HCT116 (cell line): Measurements from ENCODE around the gene TTLL7. TPM values are rescaled to one million over a fixed set of nuclear protein-coding genes. Genes with fewer than 3 reads are reported as not detected.
A peak's percentile ranks its signal among the peaks of the same experiment; 100 is the strongest.

ENCODE experiments used
- ATAC-seq: fragments of 200-7000 bp; cut with Tn5 transposase; 2 replicates; pipeline ENCODE4 v1.9.1; 2020; ENCODE audit warnings: mild to moderate bottlenecking, moderate library complexity
- BruUV-seq: library from RNA; stranded (reverse); fragments of 400-500 nt; replicated peaks from 2 replicates; lab custom pipeline; 2021; lab: Mats Ljungman, UMichigan
- CTCF ChIA-PET: fragments of 300-600 bp; sonication (Branson Sonifier 250); formaldehyde crosslinking; loops from one replicate; lab custom pipeline; 2021; ENCODE audit warnings: antibody characterized with exemption; lab: Charles Lee
- POLR2A ChIA-PET: fragments of 300-600, 350-600 bp; sonication (Branson Sonifier 250); formaldehyde crosslinking; loops from one replicate; lab custom pipeline; 2021; ENCODE audit warnings: antibody characterized with exemption; lab: Charles Lee
- RAD21 ChIA-PET, 2 experiments: fragments of 300-600 bp; sonication (Branson Sonifier 250); formaldehyde crosslinking; loops; one replicate each; lab custom pipeline; 2023; ENCODE audit warnings: low total read pairs in 2 of 2; ENCODE audit not compliant: uncharacterized antibody in 2 of 2, unreplicated experiment in 2 of 2, low non-redundant PET in 1 of 2; lab: Charles Lee
- DNase-seq: peaks from one replicate; pipeline ENCODE4 v3.0.0-alpha.2; 2010; ENCODE audit warnings: low read depth, low spot score
- H2AFZ ChIP-seq: fragments of 200-600 bp; shearing (Covaris generic), sonication (generic); 2 replicates; pipeline ENCODE4 v1.6.1; 2017; ENCODE audit warnings: low read depth, mixed run types, mixed read lengths, antibody characterized with exemption, low read length; ENCODE audit not compliant: poor library complexity, severe bottlenecking
- H3K27ac ChIP-seq: 2 replicates; pipeline ENCODE4 v1.5.1; 2012; ENCODE audit warnings: low read depth, low read length
- H3K27me3 ChIP-seq: fragments of 200-600 bp; sonication (generic); 2 replicates; pipeline ENCODE4 v1.6.1; 2016; ENCODE audit warnings: mixed run types, low read length, mixed read lengths; ENCODE audit not compliant: insufficient read depth
- H3K36me3 ChIP-seq, 2 experiments: fragments of 200-500 bp in 1 of 2; fragments of 200-600 bp in 1 of 2; sonication (Bioruptor generic) in 1 of 2; sonication (generic) in 1 of 2; 2 replicates each; pipeline versions ENCODE4 v1.5.1 to v1.6.1; 2014 to 2016; ENCODE audit warnings: low read length in 2 of 2, inconsistent platforms in 1 of 2, mixed read lengths in 1 of 2, mixed run types in 1 of 2; ENCODE audit not compliant: insufficient read depth in 2 of 2, control insufficient read depth in 1 of 2
- H3K4me1 ChIP-seq, 2 experiments: fragments of 200-600 bp in 1 of 2; sonication (generic) in 1 of 2; 2 replicates each; pipeline versions ENCODE4 v1.5.1 to v1.6.1; 2012 to 2017; ENCODE audit warnings: low read length in 2 of 2, inconsistent platforms in 1 of 2, mild to moderate bottlenecking in 1 of 2, mixed read lengths in 1 of 2, mixed run types in 1 of 2, moderate library complexity in 1 of 2; ENCODE audit not compliant: insufficient read depth in 2 of 2, control insufficient read depth in 1 of 2
- H3K4me2 ChIP-seq: fragments of 200-600 bp; sonication (generic); 2 replicates; pipeline ENCODE4 v1.6.1; 2017; ENCODE audit warnings: mixed run types, low read length, mixed read lengths
- H3K4me3 ChIP-seq, 2 experiments: fragments of 200-600 bp in 1 of 2; sonication (generic) in 1 of 2; replicated peaks in 1 of 2; 2 replicates each; pipeline ENCODE4 v1.5.1; 2011 to 2016; ENCODE audit warnings: low read length in 2 of 2, control low read depth in 1 of 2, low read depth in 1 of 2, mild to moderate bottlenecking in 1 of 2, mixed read lengths in 1 of 2, mixed run types in 1 of 2
- H3K79me2 ChIP-seq: fragments of 200-600 bp; sonication (generic); 2 replicates; pipeline ENCODE4 v1.6.1; 2017; ENCODE audit warnings: mild to moderate bottlenecking, mixed run types, low read length, moderate library complexity, mixed read lengths; ENCODE audit not compliant: insufficient read depth
- H3K9ac ChIP-seq: fragments of 200-600 bp; sonication (generic); 2 replicates; pipeline ENCODE4 v1.6.1; 2016; ENCODE audit warnings: low read length, mixed read lengths
- H3K9me2 ChIP-seq: fragments of 200-600 bp; sonication (generic), shearing (Covaris generic); 2 replicates; pipeline ENCODE4 v1.6.1; 2017; ENCODE audit warnings: mixed run types, mild to moderate bottlenecking, moderate library complexity; ENCODE audit not compliant: insufficient read depth
- H3K9me3 ChIP-seq, 2 experiments: fragments of 200-500 bp in 1 of 2; fragments of 200-600 bp in 1 of 2; sonication (Bioruptor generic) in 1 of 2; sonication (generic) in 1 of 2; 2 replicates each; pipeline ENCODE4 v1.6.1; 2014 to 2017; ENCODE audit warnings: low read length in 2 of 2, mixed read lengths in 2 of 2, inconsistent platforms in 1 of 2, low read depth in 1 of 2, mild to moderate bottlenecking in 1 of 2, mixed run types in 1 of 2, moderate library complexity in 1 of 2; ENCODE audit not compliant: control insufficient read depth in 1 of 2, insufficient read depth in 1 of 2
- H4K20me1 ChIP-seq: fragments of 200-600 bp; sonication (generic), shearing (Covaris generic); 2 replicates; pipeline ENCODE4 v1.6.1; 2017; ENCODE audit warnings: mixed run types, mild to moderate bottlenecking, moderate library complexity; ENCODE audit not compliant: insufficient read depth
- CEBPB ChIP-seq: IDR thresholded peaks from 2 replicates; pipeline ENCODE4 v1.6.1; 2012; ENCODE audit warnings: low read depth
- EGR1 ChIP-seq: IDR thresholded peaks from 2 replicates; pipeline ENCODE4 v1.6.1; 2012; ENCODE audit warnings: low read depth
- POLR2AphosphoS5 ChIP-seq: IDR thresholded peaks from 2 replicates; pipeline ENCODE4 v1.6.1; 2011; ENCODE audit warnings: mild to moderate bottlenecking, low read depth, low read length, moderate library complexity
- ZNF274 ChIP-seq: fragments of 200-500 bp; sonication (Bioruptor generic); IDR thresholded peaks from 2 replicates; pipeline ENCODE4 v1.6.1; 2014; ENCODE audit warnings: mild to moderate bottlenecking, low read depth, low read length, inconsistent platforms
- intact Hi-C: fragments of 100-400 bp; cut with micrococcal nuclease; formaldehyde crosslinking; loops from 2 replicates; pipeline ENCODE4 v1.10.0; 2022
- total RNA-seq: library from RNA; stranded (reverse); gene quantifications from one replicate; pipeline ENCODE4 v1.2.1, GENCODE V29; 2021; ENCODE audit not compliant: unreplicated experiment
- TF ChIP-seq, protein P1 (sequence below): IDR thresholded peaks from 2 replicates; pipeline ENCODE4 v1.6.1; 2011; ENCODE audit warnings: mild to moderate bottlenecking, low read length, moderate library complexity; ENCODE audit not compliant: insufficient replicate concordance; ENCODE audit errors: extremely low read depth
- TF ChIP-seq, protein P2 (sequence below), 3 experiments: fragments of 200-600 bp in 1 of 3; sonication (generic) in 1 of 3; IDR thresholded peaks in 2 of 3; conservative IDR thresholded peaks in 1 of 3; 2 replicates each; pipeline ENCODE4 v1.5.1; 2012 to 2017; ENCODE audit warnings: low read depth in 2 of 3, low read length in 2 of 3, antibody characterized with exemption in 1 of 3, borderline replicate concordance in 1 of 3, control low read depth in 1 of 3, mild to moderate bottlenecking in 1 of 3, mixed read lengths in 1 of 3, mixed run types in 1 of 3, moderate library complexity in 1 of 3; ENCODE audit not compliant: insufficient read depth in 1 of 3

Gene TTLL7
- total RNA-seq, 1 experiment from 2014 or later = 21.2 TPM

GRCh38 chr1:83839566-83840173 lies 159.3 kb downstream of the TTLL7 start:
- no TSS peak for BruUV-seq
- no peak for ATAC-seq
- CTCF ChIA-PET = no interaction called here

More at GRCh38 chr1:83839566-83840173, 159.3 kb downstream of the TTLL7 start:
- Histone ChIP-seq H3K9me2 (no peaks in the 10 kb centered on the region), H4K20me1 (no peaks in the 10 kb centered on the region), H3K36me3 (no peaks in the 10 kb centered on the region), H3K4me1 (no peaks in the 10 kb centered on the region), H3K4me2 (no peak overlapping the region)
- no peak for TF ChIP-seq ZNF274
- TF ChIP-seq EGR1 = no peak
- TF ChIP-seq CEBPB = peak; percentile 57
- no peak for TF ChIP-seq POLR2AphosphoS5
- TF ChIP-seq, protein P1, sequence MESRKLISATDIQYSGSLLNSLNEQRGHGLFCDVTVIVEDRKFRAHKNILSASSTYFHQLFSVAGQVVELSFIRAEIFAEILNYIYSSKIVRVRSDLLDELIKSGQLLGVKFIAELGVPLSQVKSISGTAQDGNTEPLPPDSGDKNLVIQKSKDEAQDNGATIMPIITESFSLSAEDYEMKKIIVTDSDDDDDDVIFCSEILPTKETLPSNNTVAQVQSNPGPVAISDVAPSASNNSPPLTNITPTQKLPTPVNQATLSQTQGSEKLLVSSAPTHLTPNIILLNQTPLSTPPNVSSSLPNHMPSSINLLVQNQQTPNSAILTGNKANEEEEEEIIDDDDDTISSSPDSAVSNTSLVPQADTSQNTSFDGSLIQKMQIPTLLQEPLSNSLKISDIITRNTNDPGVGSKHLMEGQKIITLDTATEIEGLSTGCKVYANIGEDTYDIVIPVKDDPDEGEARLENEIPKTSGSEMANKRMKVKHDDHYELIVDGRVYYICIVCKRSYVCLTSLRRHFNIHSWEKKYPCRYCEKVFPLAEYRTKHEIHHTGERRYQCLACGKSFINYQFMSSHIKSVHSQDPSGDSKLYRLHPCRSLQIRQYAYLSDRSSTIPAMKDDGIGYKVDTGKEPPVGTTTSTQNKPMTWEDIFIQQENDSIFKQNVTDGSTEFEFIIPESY = no peak
- TF ChIP-seq, protein P2, sequence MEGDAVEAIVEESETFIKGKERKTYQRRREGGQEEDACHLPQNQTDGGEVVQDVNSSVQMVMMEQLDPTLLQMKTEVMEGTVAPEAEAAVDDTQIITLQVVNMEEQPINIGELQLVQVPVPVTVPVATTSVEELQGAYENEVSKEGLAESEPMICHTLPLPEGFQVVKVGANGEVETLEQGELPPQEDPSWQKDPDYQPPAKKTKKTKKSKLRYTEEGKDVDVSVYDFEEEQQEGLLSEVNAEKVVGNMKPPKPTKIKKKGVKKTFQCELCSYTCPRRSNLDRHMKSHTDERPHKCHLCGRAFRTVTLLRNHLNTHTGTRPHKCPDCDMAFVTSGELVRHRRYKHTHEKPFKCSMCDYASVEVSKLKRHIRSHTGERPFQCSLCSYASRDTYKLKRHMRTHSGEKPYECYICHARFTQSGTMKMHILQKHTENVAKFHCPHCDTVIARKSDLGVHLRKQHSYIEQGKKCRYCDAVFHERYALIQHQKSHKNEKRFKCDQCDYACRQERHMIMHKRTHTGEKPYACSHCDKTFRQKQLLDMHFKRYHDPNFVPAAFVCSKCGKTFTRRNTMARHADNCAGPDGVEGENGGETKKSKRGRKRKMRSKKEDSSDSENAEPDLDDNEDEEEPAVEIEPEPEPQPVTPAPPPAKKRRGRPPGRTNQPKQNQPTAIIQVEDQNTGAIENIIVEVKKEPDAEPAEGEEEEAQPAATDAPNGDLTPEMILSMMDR (IDR thresholded peaks at IDR 0.05 in 2 of 3, conservative IDR thresholded peaks at IDR 0.05 in 1 of 3; ENCODE audit: borderline replicate concordance in 1 of 3, insufficient read depth in 1 of 3, low read depth in 2 of 3, low read length in 2 of 3) = no peak
- TF ChIP-seq, all 23 proteins: peak for 1
- intact Hi-C loops = no loop called here
- H3K9me3 ChIP-seq = no peaks in the 10 kb centered on the region
- H3K9ac ChIP-seq = no peak overlapping the region
- ChIA-PET POLR2A (no interaction called here), RAD21 (no interaction called here)
- H3K4me3 ChIP-seq = no peak overlapping the region
- H2AFZ ChIP-seq = no peak overlapping the region
- no peak for DNase-seq
- H3K79me2 ChIP-seq = no peaks in the 10 kb centered on the region
- H3K27ac ChIP-seq = no peak overlapping the region
- no peaks in the 10 kb centered on the region; the same call in 1 of the 2 replicates for H3K27me3 ChIP-seq
